ENCODE data around the gene HOXC10. TPM values are rescaled to one million over a fixed set of nuclear protein-coding genes. Genes with fewer than 3 reads are reported as not detected.

HOXC10 gene
- total and polyA plus RNA-seq, 2 donors (not counting 1 experiment from before 2014, with no cell fraction given), result not detected

DNA sequence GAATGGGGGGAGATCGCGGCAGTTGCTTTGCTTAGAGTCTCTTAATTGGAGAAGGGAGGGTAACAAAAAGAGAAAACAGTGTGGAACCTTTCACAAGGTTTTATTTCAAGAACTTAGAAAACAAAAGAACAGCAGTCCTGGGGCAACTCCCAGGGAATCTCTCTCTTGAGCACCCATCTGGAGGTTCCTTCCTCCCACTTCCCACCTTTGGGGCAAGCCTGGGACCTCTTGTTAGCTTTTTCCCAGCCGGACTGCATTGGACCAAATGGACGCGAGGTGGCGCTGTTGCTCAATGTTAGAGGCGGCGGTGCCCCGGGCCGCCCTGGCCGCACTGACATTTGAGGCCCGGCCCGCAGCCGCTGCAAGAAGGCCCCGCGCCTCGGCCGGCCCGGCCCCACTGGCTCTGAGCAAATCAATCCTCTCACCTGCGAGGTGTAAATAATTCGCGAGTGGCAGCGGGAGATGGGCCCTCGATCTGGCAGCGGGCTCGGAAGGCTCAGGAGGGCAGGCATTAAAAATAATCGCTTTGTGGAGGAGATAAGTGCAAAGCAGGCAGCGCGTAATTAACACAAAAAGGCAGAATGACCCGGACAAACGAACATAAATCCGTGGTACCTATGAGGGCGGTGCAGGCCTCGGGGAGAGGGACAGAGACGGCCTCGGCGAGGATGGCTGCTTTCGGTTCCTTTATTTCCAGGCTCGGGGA lies 21.1 kb downstream of the HOXC10 start:
- CTCF ChIA-PET, result interaction anchor here (0.6 to 6.7 kb wide), 26 partner anchors 8 to 394 kb away, joined by 3 to 159 read pairs (median 4); partner anchors contain the start of genes HOXC10, HOXC4, HOXC5 and SMUG1
- H3K9me3 ChIP-seq (ENCODE audit: control extremely low read depth in 1 of 3, control insufficient read depth in 2 of 3, insufficient read depth in 1 of 3, low read length in 2 of 3), result peaks cover 0 to 48% (median 0%) of the 10 kb centered on the region in 3 donors
- under 1% methylated on average over 37 of the region's 39 CpGs for WGBS (ENCODE audit: insufficient coverage)
- H3K79me2 ChIP-seq (ENCODE audit: control insufficient read depth, insufficient read depth, low read length), result no peaks in the 10 kb centered on the region
- H3K4me1 Mint-ChIP-seq, result peaks cover 26% of the 10 kb centered on the region
- H3K4me3 Mint-ChIP-seq, result peak overlapping the region; percentile 82
- intact Hi-C loops (cut with micrococcal nuclease), result loop anchor here (1.0 to 10.0 kb wide), 6 partner anchors 46 to 359 kb away; partner anchors contain the start of genes CBX5, GPR84, HNRNPA1 and HOXC4
- ATAC-seq (ENCODE audit: low read depth) (peak; percentile 90), DNase-seq (peak; percentile 90)
- peak overlapping the region; percentile 0 for H3K27ac Mint-ChIP-seq
- no peak overlapping the region for H3K27ac ChIP-seq (ENCODE audit: low read length in 2 of 2)
- no peaks in the 10 kb centered on the region for H4K20me1 ChIP-seq (ENCODE audit: control insufficient read depth, insufficient read depth, low read length, poor library complexity, severe bottlenecking)
- H3K9me3 Mint-ChIP-seq (ENCODE audit: insufficient read depth), result no peaks in the 10 kb centered on the region
- peak overlapping the region in 4 of 5 experiments; percentile 37 to 65 (median 50) for H3K4me3 ChIP-seq (ENCODE audit: control extremely low read depth in 1 of 5, extremely low read depth in 1 of 5, insufficient read depth in 1 of 5, low read depth in 2 of 5, low read length in 4 of 5)
- peaks cover 0 to 96% (median 82%) of the 10 kb centered on the region in 4 experiments for H3K27me3 ChIP-seq (replicated peaks in 1 of 4; ENCODE audit: control extremely low read depth in 1 of 4, control insufficient read depth in 3 of 4, insufficient read depth in 4 of 4, low read length in 3 of 4)
- POLR2A ChIA-PET, result interaction anchor here (0.7 to 1.0 kb wide), 2 partner anchors 26 to 202 kb away, joined by 3 to 4 read pairs; no protein-coding TSS in a partner anchor
- H3K27me3 Mint-ChIP-seq, result peaks cover 74% of the 10 kb centered on the region
- H2AFZ ChIP-seq (ENCODE audit: insufficient read depth, low read depth, low read length, poor library complexity, severe bottlenecking), result peak overlapping the region; percentile 62
- H3K4me2 ChIP-seq (replicated peaks; ENCODE audit: low read depth, low read length, poor library complexity, severe bottlenecking), result peak overlapping the region; percentile 92
- peak overlapping the region; percentile 59 for H3K9ac ChIP-seq (ENCODE audit: low read length)
- TF ChIP-seq EZH2 (IDR thresholded peaks at IDR 0.05; ENCODE audit: borderline replicate concordance, insufficient read depth, low read depth, low read length, poor library complexity, severe bottlenecking), result no peak
- TF ChIP-seq, protein P1, sequence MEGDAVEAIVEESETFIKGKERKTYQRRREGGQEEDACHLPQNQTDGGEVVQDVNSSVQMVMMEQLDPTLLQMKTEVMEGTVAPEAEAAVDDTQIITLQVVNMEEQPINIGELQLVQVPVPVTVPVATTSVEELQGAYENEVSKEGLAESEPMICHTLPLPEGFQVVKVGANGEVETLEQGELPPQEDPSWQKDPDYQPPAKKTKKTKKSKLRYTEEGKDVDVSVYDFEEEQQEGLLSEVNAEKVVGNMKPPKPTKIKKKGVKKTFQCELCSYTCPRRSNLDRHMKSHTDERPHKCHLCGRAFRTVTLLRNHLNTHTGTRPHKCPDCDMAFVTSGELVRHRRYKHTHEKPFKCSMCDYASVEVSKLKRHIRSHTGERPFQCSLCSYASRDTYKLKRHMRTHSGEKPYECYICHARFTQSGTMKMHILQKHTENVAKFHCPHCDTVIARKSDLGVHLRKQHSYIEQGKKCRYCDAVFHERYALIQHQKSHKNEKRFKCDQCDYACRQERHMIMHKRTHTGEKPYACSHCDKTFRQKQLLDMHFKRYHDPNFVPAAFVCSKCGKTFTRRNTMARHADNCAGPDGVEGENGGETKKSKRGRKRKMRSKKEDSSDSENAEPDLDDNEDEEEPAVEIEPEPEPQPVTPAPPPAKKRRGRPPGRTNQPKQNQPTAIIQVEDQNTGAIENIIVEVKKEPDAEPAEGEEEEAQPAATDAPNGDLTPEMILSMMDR (IDR thresholded peaks at IDR 0.05), result peak; percentile 98
- peaks cover 25 to 50% of the 10 kb centered on the region in 2 donors for H3K4me1 ChIP-seq (ENCODE audit: control insufficient read depth in 2 of 2, insufficient read depth in 2 of 2, low read length in 2 of 2)
- H3K36me3 ChIP-seq (replicated peaks in 1 of 2; ENCODE audit: control extremely low read depth in 1 of 2, control insufficient read depth in 1 of 2, extremely low read depth in 1 of 2, insufficient read depth in 2 of 2, low read length in 1 of 2), result no peaks in the 10 kb centered on the region
